T-helper 1 cell treated with Interleukin-12 subunit alpha and Interleukin-12 subunit beta and Interleukin-4 antibody, amounts not matched to agents 30 ng/mL and 1 ng/mL, for 36 hours (primary cell): Measurements from ENCODE around the gene PFDN2. TPM values are rescaled to one million over a fixed set of nuclear protein-coding genes. Genes with fewer than 3 reads are reported as not detected.
"Not testable (repeated sequence)": the region's sequence is repeated elsewhere in the genome, so short reads cannot be mapped to it uniquely, and the experiment has no call there.

Experiments used
- intact Hi-C: fragments of 100-400 bp; cut with micrococcal nuclease; formaldehyde crosslinking; loops from one replicate; pipeline ENCODE4 v1.15.1; 2024
- total RNA-seq: library from RNA; stranded (reverse); gene quantifications from 2 replicates; pipeline ENCODE4 v1.2.3, GENCODE V29; 2022

PFDN2 gene
- total RNA-seq, 1 donor from 2014 or later, result 71.5 TPM

GRCh38 chr1:161065681-161066080 lies 52.2 kb downstream of the PFDN2 start:
- intact Hi-C loops, result loop anchor here (5.0 kb wide), 1 partner anchor 327 kb away; no protein-coding TSS in a partner anchor

GRCh38 chr1:161063936-161064335 lies 53.9 kb downstream of the PFDN2 start:
- intact Hi-C loops, result not testable (repeated sequence)

GRCh38 chr1:161061419-161061818 lies 56.4 kb downstream of the PFDN2 start:
- intact Hi-C loops, result no loop called here

- intact Hi-C loops, result no loop called here
Observed at GRCh38 chr1:161059293-161059692, 58.5 kb downstream of the PFDN2 start.

GRCh38 chr1:161054805-161055204 lies 63.0 kb downstream of the PFDN2 start:
- intact Hi-C loops, result no loop called here

- intact Hi-C loops, result no loop called here
Observed at GRCh38 chr1:161054232-161054631, 63.6 kb downstream of the PFDN2 start.

- intact Hi-C loops, result no loop called here
Observed at GRCh38 chr1:161052899-161053298, 64.9 kb downstream of the PFDN2 start.

- intact Hi-C loops, result no loop called here
Observed at GRCh38 chr1:161051219-161051618, 66.6 kb downstream of the PFDN2 start.

Other genes starting within 250 kb of the PFDN2 start
- gene ITLN1, start 232.9 kb downstream of the PFDN2 start, total RNA-seq, result not detected in 2 replicates
- gene ITLN2, start 163.2 kb downstream of the PFDN2 start, total RNA-seq, result not detected in 2 replicates
- 17.4 and 19.7 TPM in 2 replicates for gene F11R, start 96.9 kb downstream of the PFDN2 start, total RNA-seq
- 40.8 and 43.5 TPM in 2 replicates for gene TSTD1, start 79.1 kb downstream of the PFDN2 start, total RNA-seq
- gene USF1, start 72.1 kb downstream of the PFDN2 start, total RNA-seq, result 78.3 and 86.9 TPM in 2 replicates
- 301 and 314 TPM in 2 replicates for gene ARHGAP30, start 48.1 kb downstream of the PFDN2 start, total RNA-seq
- not detected in 2 replicates for gene NECTIN4, start 28.5 kb downstream of the PFDN2 start, total RNA-seq
- gene KLHDC9, start 19.7 kb downstream of the PFDN2 start, total RNA-seq, result not detected in 2 replicates
- gene NIT1, start 68 bp upstream of the PFDN2 start, total RNA-seq, result 39.1 and 40.6 TPM in 2 replicates
- gene DEDD, start 14.6 kb upstream of the PFDN2 start, total RNA-seq, result 41.5 and 47.6 TPM in 2 replicates
- 109 TPM in 2 replicates for gene UFC1, start 35.9 kb upstream of the PFDN2 start, total RNA-seq
- 30.6 and 33.6 TPM in 2 replicates for gene USP21, start 41.5 kb upstream of the PFDN2 start, total RNA-seq
- 29.5 and 30.7 TPM in 2 replicates for gene PPOX, start 48.4 kb upstream of the PFDN2 start, total RNA-seq
- gene B4GALT3, start 59.5 kb upstream of the PFDN2 start, total RNA-seq, result 56.3 and 58.4 TPM in 2 replicates
- gene ADAMTS4, start 81.0 kb upstream of the PFDN2 start, total RNA-seq, result 2.2 and 2.4 TPM in 2 replicates
- 82.8 and 88.5 TPM in 2 replicates for gene NDUFS2, start 84.3 kb upstream of the PFDN2 start, total RNA-seq
- 1.7 and 2.9 TPM in 2 replicates for gene FCER1G, start 97.3 kb upstream of the PFDN2 start, total RNA-seq
- gene APOA2, start 105.6 kb upstream of the PFDN2 start, total RNA-seq, result not detected in 2 replicates
- 26.4 and 27.1 TPM in 2 replicates for gene TOMM40L, start 108.0 kb upstream of the PFDN2 start, total RNA-seq
- not detected in 2 replicates for gene NR1I3, start 120.2 kb upstream of the PFDN2 start, total RNA-seq
- 0.15 and 0.29 TPM in 2 replicates for gene PCP4L1, start 140.7 kb upstream of the PFDN2 start, total RNA-seq
- 6.1 and 7.0 TPM in 2 replicates for gene MPZ, start 191.9 kb upstream of the PFDN2 start, total RNA-seq
- gene SDHC, start 196.3 kb upstream of the PFDN2 start, total RNA-seq, result 171 TPM in 2 replicates
- not detected in 2 replicates for gene CFAP126, start 249.8 kb upstream of the PFDN2 start, total RNA-seq